Kidney epithelial cell (primary cell): Measurements from ENCODE around the gene MITF. TPM values are rescaled to one million over a fixed set of nuclear protein-coding genes. Genes with fewer than 3 reads are reported as not detected.

Source experiments
- DNase-seq: peaks from one replicate; pipeline ENCODE4 v3.0.0-alpha.2; 2010; ENCODE audit warnings: low read depth
- H3K27me3 ChIP-seq: 2 replicates; pipeline ENCODE4 v1.6.0; 2011; ENCODE audit warnings: low read length; ENCODE audit not compliant: control insufficient read depth, insufficient read depth
- H3K36me3 ChIP-seq: 2 replicates; pipeline ENCODE4 v1.5.1; 2011; ENCODE audit warnings: low read length; ENCODE audit not compliant: control insufficient read depth, insufficient read depth
- H3K4me3 ChIP-seq: 2 replicates; pipeline ENCODE4 v1.5.1; 2011; ENCODE audit warnings: low read depth, mild to moderate bottlenecking, control low read depth, low read length
- CTCF ChIP-seq: IDR thresholded peaks from 2 replicates; pipeline ENCODE4 v1.5.1; 2011; ENCODE audit warnings: mild to moderate bottlenecking, moderate library complexity, low read length, control low read depth, inconsistent platforms; ENCODE audit not compliant: insufficient read depth, poor library complexity, severe bottlenecking
- total RNA-seq: library from RNA; depleted of rRNA; stranded (reverse); fragments of >200 nt; gene quantifications from 2 replicates; pipeline ENCODE4 v1.2.3, GENCODE V29; 2015

The MITF gene
- total RNA-seq, 1 donor from 2014 or later, result 5.8 TPM

GRCh38 chr3:69747511-69748258 lies 8.4 kb downstream of the MITF start:
- TF ChIP-seq CTCF, result no peak
- no peak for DNase-seq
- no peaks in the 10 kb centered on the region for H3K36me3 ChIP-seq
- H3K27me3 ChIP-seq, result no peaks in the 10 kb centered on the region
- H3K4me3 ChIP-seq, result no peak overlapping the region

- Histone ChIP-seq H3K36me3 (no peaks in the 10 kb centered on the region), H3K4me3 (no peak overlapping the region), H3K27me3 (no peaks in the 10 kb centered on the region)
- no peak for TF ChIP-seq CTCF
- DNase-seq, result no peak
Measured at GRCh38 chr3:69748503-69748902, 9.2 kb downstream of the MITF start.

- DNase-seq, result no peak
- TF ChIP-seq CTCF, result no peak
- Histone ChIP-seq H3K36me3 (no peaks in the 10 kb centered on the region), H3K4me3 (no peak overlapping the region), H3K27me3 (no peaks in the 10 kb centered on the region)
Measured at GRCh38 chr3:69749461-69749860, 10.2 kb downstream of the MITF start.

GRCh38 chr3:69750549-69750948 lies 11.3 kb downstream of the MITF start:
- no peaks in the 10 kb centered on the region for H3K36me3 ChIP-seq
- TF ChIP-seq CTCF, result no peak
- no peaks in the 10 kb centered on the region for H3K27me3 ChIP-seq
- no peak overlapping the region for H3K4me3 ChIP-seq
- no peak for DNase-seq

GRCh38 chr3:69751074-69751476 lies 11.8 kb downstream of the MITF start:
- no peak for DNase-seq
- no peaks in the 10 kb centered on the region for H3K27me3 ChIP-seq
- no peak overlapping the region for H3K4me3 ChIP-seq
- TF ChIP-seq CTCF, result no peak
- no peaks in the 10 kb centered on the region for H3K36me3 ChIP-seq

- no peaks in the 10 kb centered on the region for H3K36me3 ChIP-seq
- no peaks in the 10 kb centered on the region for H3K27me3 ChIP-seq
- H3K4me3 ChIP-seq, result no peak overlapping the region
- TF ChIP-seq CTCF, result no peak
- no peak for DNase-seq
Measured at GRCh38 chr3:69752241-69752640, 13.0 kb downstream of the MITF start.
